DOHH2 (cell line): ENCODE measurements around the gene MT1H.

Source experiments
- H3F3A ChIP-seq: fragments of 200-600 bp; sonication (generic), shearing (Covaris generic); 2 replicates; pipeline ENCODE4 v1.6.0; 2016; ENCODE audit warnings: antibody characterized with exemption, mild to moderate bottlenecking; ENCODE audit not compliant: control insufficient read depth, insufficient read depth
- H3K27ac ChIP-seq: fragments of 200-600 bp; sonication (generic); 2 replicates; pipeline ENCODE4 v1.5.1; 2014; ENCODE audit warnings: low read depth, mild to moderate bottlenecking, low read length, moderate library complexity
- H3K27me3 ChIP-seq: fragments of 200-600 bp; sonication (generic); 2 replicates; pipeline ENCODE4 v1.6.1; 2014; ENCODE audit warnings: mild to moderate bottlenecking, low read length, mixed read lengths; ENCODE audit not compliant: control insufficient read depth
- H3K36me3 ChIP-seq: fragments of 200-600 bp; sonication (generic); 2 replicates; pipeline ENCODE4 v1.6.1; 2014; ENCODE audit warnings: mild to moderate bottlenecking, low read length, moderate library complexity, mixed read lengths; ENCODE audit not compliant: control insufficient read depth
- H3K4me1 ChIP-seq: fragments of 200-600 bp; sonication (generic); 2 replicates; pipeline ENCODE4 v1.6.1; 2014; ENCODE audit warnings: mild to moderate bottlenecking, low read length, mixed read lengths; ENCODE audit not compliant: control insufficient read depth
- H3K4me2 ChIP-seq: fragments of 200-600 bp; sonication (generic); 2 replicates; pipeline ENCODE4 v1.6.0; 2014; ENCODE audit warnings: mild to moderate bottlenecking, low read length, moderate library complexity
- H3K4me3 ChIP-seq: fragments of 200-600 bp; sonication (generic); 2 replicates; pipeline ENCODE4 v1.5.1; 2014; ENCODE audit warnings: mild to moderate bottlenecking, low read length, mixed read lengths
- H3K79me2 ChIP-seq: fragments of 200-600 bp; sonication (generic); 2 replicates; pipeline ENCODE4 v1.6.1; 2014; ENCODE audit warnings: mild to moderate bottlenecking, low read length, mixed read lengths; ENCODE audit not compliant: control insufficient read depth
- H3K9me2 ChIP-seq: fragments of 200-600 bp; sonication (generic); replicated peaks from 2 replicates; pipeline ENCODE4 v1.6.1; 2014; ENCODE audit warnings: mild to moderate bottlenecking, low read length, mixed read lengths; ENCODE audit not compliant: control insufficient read depth
- H3K9me3 ChIP-seq: fragments of 200-600 bp; sonication (generic); 2 replicates; pipeline ENCODE4 v1.6.1; 2014; ENCODE audit warnings: antibody characterized with exemption, low read length, mixed read lengths; ENCODE audit not compliant: control insufficient read depth, insufficient read depth
- H4K20me1 ChIP-seq: fragments of 200-600 bp; sonication (generic); 2 replicates; pipeline ENCODE4 v1.6.0; 2014; ENCODE audit warnings: low read depth, mild to moderate bottlenecking, antibody characterized with exemption, low read length, moderate library complexity; ENCODE audit not compliant: control insufficient read depth, insufficient read depth
- CTCF ChIP-seq: fragments of 200-600 bp; sonication (generic); IDR thresholded peaks from one replicate; pipeline ENCODE4 v1.5.1; 2014; ENCODE audit warnings: antibody characterized with exemption, mild to moderate bottlenecking, low read depth, low read length; ENCODE audit not compliant: poor library complexity, severe bottlenecking
- EZH2phosphoT487 ChIP-seq: fragments of 200-600 bp; sonication (generic); IDR thresholded peaks from 2 replicates; pipeline ENCODE4 v1.6.1; 2017; ENCODE audit warnings: borderline replicate concordance, mild to moderate bottlenecking, antibody characterized with exemption, low read length, moderate library complexity, mixed read lengths

Gene MT1H

GRCh38 chr16:56677474-56677873 is 7.9 kb downstream of the MT1H start:
- Histone ChIP-seq H3K9me2 (no peaks in the 10 kb centered on the region), H3K4me2 (no peak overlapping the region), H3K9me3 (no peaks in the 10 kb centered on the region), H3K4me3 (no peak overlapping the region), H3K4me1 (peaks cover 8% of the 10 kb centered on the region), H3K27me3 (peaks cover 42% of the 10 kb centered on the region), H3F3A (no peaks in the 10 kb centered on the region), H4K20me1 (no peaks in the 10 kb centered on the region), H3K27ac (no peak overlapping the region), H3K36me3 (no peaks in the 10 kb centered on the region), H3K79me2 (no peaks in the 10 kb centered on the region)
- TF ChIP-seq EZH2phosphoT487 = no peak
- TF ChIP-seq CTCF = no peak

GRCh38 chr16:56679078-56679730 is 9.6 kb downstream of the MT1H start:
- Histone ChIP-seq H3K4me2 (no peak overlapping the region), H3K27ac (no peak overlapping the region), H3K9me3 (no peaks in the 10 kb centered on the region), H3K4me3 (no peak overlapping the region), H4K20me1 (no peaks in the 10 kb centered on the region), H3K4me1 (peaks cover 14% of the 10 kb centered on the region), H3K9me2 (no peaks in the 10 kb centered on the region), H3F3A (no peaks in the 10 kb centered on the region), H3K79me2 (no peaks in the 10 kb centered on the region), H3K27me3 (peaks cover 31% of the 10 kb centered on the region), H3K36me3 (no peaks in the 10 kb centered on the region)
- TF ChIP-seq EZH2phosphoT487 (no peak), CTCF (no peak)

- no peaks in the 10 kb centered on the region for H4K20me1 ChIP-seq
- peaks cover 31% of the 10 kb centered on the region for H3K27me3 ChIP-seq
- H3K9me2 ChIP-seq = no peaks in the 10 kb centered on the region
- no peaks in the 10 kb centered on the region for H3K9me3 ChIP-seq
- H3K4me3 ChIP-seq = no peak overlapping the region
- TF ChIP-seq CTCF (no peak), EZH2phosphoT487 (no peak)
- no peaks in the 10 kb centered on the region for H3K79me2 ChIP-seq
- H3F3A ChIP-seq = no peaks in the 10 kb centered on the region
- H3K4me2 ChIP-seq = no peak overlapping the region
- H3K36me3 ChIP-seq = no peaks in the 10 kb centered on the region
- H3K4me1 ChIP-seq = peaks cover 14% of the 10 kb centered on the region
- no peak overlapping the region for H3K27ac ChIP-seq
Observed at GRCh38 chr16:56679818-56680217, 10.2 kb downstream of the MT1H start.
